A673 (cell line): ENCODE data around the gene PRAMEF18.
"Not testable (repeated sequence)": the region's sequence is repeated elsewhere in the genome, so short reads cannot be mapped to it uniquely, and the experiment has no call there.

Experiments
- EZH2 ChIP-seq: fragments of 200-600 bp; sonication (generic); IDR thresholded peaks from 2 replicates; pipeline ENCODE4 v1.6.1; 2017; ENCODE audit warnings: borderline replicate concordance, low read depth, mild to moderate bottlenecking, mixed read lengths, antibody characterized with exemption, low read length; ENCODE audit not compliant: poor library complexity, severe bottlenecking
- TF ChIP-seq, protein P1 (sequence below): fragments of 300-800, 200-600 bp; sonication (generic); conservative IDR thresholded peaks from 2 replicates; pipeline ENCODE4 v1.5.1; 2017; ENCODE audit warnings: low read depth, mild to moderate bottlenecking, antibody characterized with exemption, low read length, moderate library complexity, mixed read lengths

DNA sequence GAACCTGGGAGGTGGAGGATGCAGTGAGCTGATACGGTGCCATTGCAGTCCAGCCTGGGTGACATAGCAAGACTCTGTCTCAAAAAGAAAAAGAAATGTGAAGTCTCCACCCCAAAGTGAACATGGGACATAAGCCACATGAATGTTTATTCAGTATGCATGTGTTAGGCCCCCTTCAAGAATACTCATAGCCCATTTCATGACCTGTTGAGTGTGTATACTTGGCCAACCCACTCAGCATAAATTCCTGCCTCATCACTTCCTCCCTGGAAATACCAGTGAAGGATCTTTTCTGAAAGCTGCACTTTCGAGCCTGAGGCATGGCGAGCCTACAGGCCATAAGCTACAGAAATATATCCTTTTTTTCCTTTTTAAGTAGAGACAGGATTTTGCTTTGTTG lies 6.8 kb downstream of the PRAMEF18 start:
- TF ChIP-seq, protein P1, sequence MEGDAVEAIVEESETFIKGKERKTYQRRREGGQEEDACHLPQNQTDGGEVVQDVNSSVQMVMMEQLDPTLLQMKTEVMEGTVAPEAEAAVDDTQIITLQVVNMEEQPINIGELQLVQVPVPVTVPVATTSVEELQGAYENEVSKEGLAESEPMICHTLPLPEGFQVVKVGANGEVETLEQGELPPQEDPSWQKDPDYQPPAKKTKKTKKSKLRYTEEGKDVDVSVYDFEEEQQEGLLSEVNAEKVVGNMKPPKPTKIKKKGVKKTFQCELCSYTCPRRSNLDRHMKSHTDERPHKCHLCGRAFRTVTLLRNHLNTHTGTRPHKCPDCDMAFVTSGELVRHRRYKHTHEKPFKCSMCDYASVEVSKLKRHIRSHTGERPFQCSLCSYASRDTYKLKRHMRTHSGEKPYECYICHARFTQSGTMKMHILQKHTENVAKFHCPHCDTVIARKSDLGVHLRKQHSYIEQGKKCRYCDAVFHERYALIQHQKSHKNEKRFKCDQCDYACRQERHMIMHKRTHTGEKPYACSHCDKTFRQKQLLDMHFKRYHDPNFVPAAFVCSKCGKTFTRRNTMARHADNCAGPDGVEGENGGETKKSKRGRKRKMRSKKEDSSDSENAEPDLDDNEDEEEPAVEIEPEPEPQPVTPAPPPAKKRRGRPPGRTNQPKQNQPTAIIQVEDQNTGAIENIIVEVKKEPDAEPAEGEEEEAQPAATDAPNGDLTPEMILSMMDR, result not testable (repeated sequence)
- not testable (repeated sequence) for TF ChIP-seq EZH2
